ENCODE results near the gene LPP. TPM values are rescaled to one million over a fixed set of nuclear protein-coding genes. Genes with fewer than 3 reads are reported as not detected.

LPP gene
- total and polyA plus RNA-seq, 9 of the 15 experiments (the other 6 are each of a cell fraction or from before 2014, with no cell fraction given) = 0.07 to 0.18 TPM; not detected in 7

- in situ Hi-C loops (cut with MboI) = no loop called here
- Histone ChIP-seq H4K20me1 (replicated peaks; ENCODE audit: control insufficient read depth, insufficient read depth, low read length) (no peaks in the 10 kb centered on the region), H3K9me3 (replicated peaks; ENCODE audit: control insufficient read depth, insufficient read depth, low read depth, low read length) (no peaks in the 10 kb centered on the region), H3K79me2 (ENCODE audit: control insufficient read depth, insufficient read depth, low read length) (no peaks in the 10 kb centered on the region), H3K4me1 (replicated peaks in 1 of 2; ENCODE audit: control insufficient read depth in 2 of 2, insufficient read depth in 2 of 2, low read length in 2 of 2) (no peaks in the 10 kb centered on the region), H3K4me2 (ENCODE audit: insufficient read depth, low read length) (no peak overlapping the region), H3K9me1 (ENCODE audit: control insufficient read depth, insufficient read depth, low read length) (no peaks in the 10 kb centered on the region), H2AFZ (ENCODE audit: low read depth, low read length) (no peak overlapping the region), H3K4me3 (no peak overlapping the region), H3K27me3 (ENCODE audit: control insufficient read depth in 2 of 2, insufficient read depth in 2 of 2, low read length in 2 of 2) (no peaks in the 10 kb centered on the region), H3K36me3 (ENCODE audit: control insufficient read depth, insufficient read depth, low read length) (no peaks in the 10 kb centered on the region), H3K9ac (ENCODE audit: insufficient read depth in 1 of 2, low read depth in 2 of 2, low read length in 2 of 2) (no peak overlapping the region), H3K27ac (ENCODE audit: extremely low read depth, low read depth, low read length) (no peak overlapping the region)
- TF ChIP-seq SMARCC2 (IDR thresholded peaks at IDR 0.05; ENCODE audit: low read depth) (no peak), CBX1 (IDR thresholded peaks at IDR 0.05; ENCODE audit: low read depth) (no peak), ESRRA (IDR thresholded peaks at IDR 0.05; ENCODE audit: borderline replicate concordance, low read depth) (no peak), NEUROD1 (IDR thresholded peaks at IDR 0.05; ENCODE audit: borderline replicate concordance, low read depth, low read length, partially characterized antibody) (no peak)
- intact Hi-C loops (cut with micrococcal nuclease) = no loop called here
- ChIA-PET CTCF (ENCODE audit: low intra/inter-chr PET ratio) (no interaction called here), POLR2A (no interaction called here)
- WGBS (ENCODE audit: insufficient coverage, low coverage, missing lambda C conversion rate) = 0% methylated on average over 2 of the region's 2 CpGs
- no peak for DNase-seq (ENCODE audit: extremely low read depth in 1 of 4, low spot score in 3 of 4)
- no peak for FAIRE-seq
- ATAC-seq = no peak
- no TSS peak for BruUV-seq (replicated peaks)
Observed at GRCh38 chr3:188327433-188327832, 173.5 kb downstream of the LPP start.

- no peak overlapping the region for H3K27ac ChIP-seq (ENCODE audit: extremely low read depth, low read depth, low read length)
- 0% methylated on average over 2 of the region's 2 CpGs for WGBS (ENCODE audit: insufficient coverage, low coverage, missing lambda C conversion rate)
- no peak overlapping the region for H3K4me3 ChIP-seq
- ChIA-PET POLR2A (interaction anchor here (1.7 kb wide), 1 partner anchor 28 kb away, joined by 4 read pairs; no protein-coding TSS in a partner anchor), CTCF (ENCODE audit: low intra/inter-chr PET ratio) (no interaction called here)
- DNase-seq (ENCODE audit: extremely low read depth in 1 of 4, low spot score in 3 of 4) (no peak), ATAC-seq (no peak), FAIRE-seq (no peak)
- in situ Hi-C loops (cut with MboI) (no loop called here), intact Hi-C loops (cut with micrococcal nuclease) (no loop called here)
- no peaks in the 10 kb centered on the region for H3K9me3 ChIP-seq (replicated peaks; ENCODE audit: control insufficient read depth, insufficient read depth, low read depth, low read length)
- no peak overlapping the region for H3K4me2 ChIP-seq (ENCODE audit: insufficient read depth, low read length)
- no TSS peak for BruUV-seq (replicated peaks)
- no peak overlapping the region for H2AFZ ChIP-seq (ENCODE audit: low read depth, low read length)
- no peaks in the 10 kb centered on the region for H3K4me1 ChIP-seq (replicated peaks in 1 of 2; ENCODE audit: control insufficient read depth in 2 of 2, insufficient read depth in 2 of 2, low read length in 2 of 2)
- H3K9me1 ChIP-seq (ENCODE audit: control insufficient read depth, insufficient read depth, low read length) = no peaks in the 10 kb centered on the region
- H3K36me3 ChIP-seq (ENCODE audit: control insufficient read depth, insufficient read depth, low read length) = no peaks in the 10 kb centered on the region
- H3K79me2 ChIP-seq (ENCODE audit: control insufficient read depth, insufficient read depth, low read length) = no peaks in the 10 kb centered on the region
- H3K9ac ChIP-seq (ENCODE audit: insufficient read depth in 1 of 2, low read depth in 2 of 2, low read length in 2 of 2) = no peak overlapping the region
- no peaks in the 10 kb centered on the region for H3K27me3 ChIP-seq (ENCODE audit: control insufficient read depth in 2 of 2, insufficient read depth in 2 of 2, low read length in 2 of 2)
- H4K20me1 ChIP-seq (replicated peaks; ENCODE audit: control insufficient read depth, insufficient read depth, low read length) = no peaks in the 10 kb centered on the region
- no peak for TF ChIP-seq MYNN (IDR thresholded peaks at IDR 0.05)
- no peak for TF ChIP-seq MYNN (CRISPR knock-in tag; IDR thresholded peaks at IDR 0.05)
- TF ChIP-seq E2F3 (CRISPR knock-in tag; IDR thresholded peaks at IDR 0.05) = no peak
- no peak for TF ChIP-seq HNRNPH1 (optimal IDR thresholded peaks at IDR 0.05; ENCODE audit: low read depth, low read length)
- TF ChIP-seq RNF2 (IDR thresholded peaks at IDR 0.05) = no peak
- TF ChIP-seq TFAP4 (CRISPR knock-in tag; IDR thresholded peaks at IDR 0.05; ENCODE audit: borderline replicate concordance) = no peak
- no peak for TF ChIP-seq C11orf30 (IDR thresholded peaks at IDR 0.05; ENCODE audit: low read depth)
- no peak for TF ChIP-seq ESRRB (CRISPR knock-in tag; IDR thresholded peaks at IDR 0.05; ENCODE audit: borderline replicate concordance)
- TF ChIP-seq ATF7 (IDR thresholded peaks at IDR 0.05) = no peak
- TF ChIP-seq ZFX (CRISPR knock-in tag; IDR thresholded peaks at IDR 0.05) = no peak
Observed at GRCh38 chr3:188330138-188330537, 176.2 kb downstream of the LPP start.

Measured in K562 (cell line).